NOMO-1 treated with DMSO at 0.1 percent for 48 hours (cell line): Measurements from ENCODE around the gene ZNF283.
"Not testable (repeated sequence)": the region's sequence is repeated elsewhere in the genome, so short reads cannot be mapped to it uniquely, and the experiment has no call there.

Experiments
- DNase-seq: peaks from one replicate; lab custom pipeline; 2025; ENCODE audit not compliant: unreplicated experiment; lab: John Stamatoyannopoulos, UW

ZNF283 gene

GRCh38 chr19:43847884-43848283, 20.8 kb downstream of the ZNF283 start:
- no peak for DNase-seq

DNA sequence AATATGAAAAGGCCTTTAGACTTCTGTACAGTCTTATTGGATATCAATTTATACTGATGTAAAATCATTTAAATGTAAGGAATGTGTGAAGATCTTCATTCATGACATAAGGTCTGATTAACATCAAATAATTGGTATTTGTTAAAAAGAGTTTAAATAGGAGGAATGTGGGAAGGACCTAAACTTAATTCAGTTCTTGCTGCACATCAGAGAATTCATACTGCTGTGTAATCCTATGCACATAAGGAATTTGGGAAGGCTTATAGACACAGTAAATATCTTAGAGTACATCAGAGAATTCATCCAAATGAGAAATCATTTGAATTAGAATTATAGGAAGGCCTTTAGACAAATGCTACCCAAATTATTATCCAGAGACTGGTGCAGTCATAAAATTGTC, 21.7 kb downstream of the ZNF283 start:
- no peak for DNase-seq

DNA sequence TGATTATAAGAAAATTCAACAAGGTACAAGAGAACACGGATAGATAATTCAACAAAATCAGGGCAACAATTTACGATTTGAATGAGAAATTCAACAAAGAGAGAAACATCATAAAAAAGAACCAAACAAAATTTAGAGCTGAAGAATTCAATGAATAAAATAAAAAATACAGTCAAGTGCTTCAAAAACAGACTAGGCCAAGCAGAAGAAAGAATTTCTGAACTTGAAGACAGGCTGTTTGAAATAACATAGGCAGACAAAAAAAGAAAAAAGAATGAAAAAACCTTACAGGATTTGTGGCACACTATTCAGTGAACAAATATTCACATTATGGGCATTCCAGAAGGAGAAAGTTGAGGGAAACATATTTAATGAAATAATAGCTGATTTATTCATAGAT, 31.1 kb downstream of the ZNF283 start:
- DNase-seq = no peak

DNA sequence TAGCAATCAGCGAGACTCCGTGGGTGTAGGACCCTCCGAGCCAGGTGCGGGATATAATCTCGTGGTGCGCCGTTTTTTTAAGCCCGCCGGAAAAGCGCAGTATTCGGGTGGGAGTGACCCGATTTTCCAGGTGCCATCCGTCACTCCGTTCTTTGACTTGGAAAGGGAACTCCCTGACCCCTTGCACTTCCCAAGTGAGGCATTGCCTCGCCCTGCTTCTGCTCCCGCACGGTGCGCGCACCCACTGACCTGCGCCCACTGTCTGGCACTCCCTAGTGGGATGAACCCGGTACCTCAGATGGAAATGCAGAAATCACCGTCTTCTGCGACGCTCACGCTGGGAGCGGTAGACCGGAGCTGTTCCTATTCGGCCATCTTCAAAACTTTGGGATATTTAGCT, 39.8 kb downstream of the ZNF283 start:
- not testable (repeated sequence) for DNase-seq

- DNase-seq = no peak
Measured at GRCh38 chr19:43872547-43873336, 45.6 kb downstream of the ZNF283 start.

- DNase-seq = no peak
Measured at GRCh38 chr19:43880483-43880882, 53.4 kb downstream of the ZNF283 start.

DNA sequence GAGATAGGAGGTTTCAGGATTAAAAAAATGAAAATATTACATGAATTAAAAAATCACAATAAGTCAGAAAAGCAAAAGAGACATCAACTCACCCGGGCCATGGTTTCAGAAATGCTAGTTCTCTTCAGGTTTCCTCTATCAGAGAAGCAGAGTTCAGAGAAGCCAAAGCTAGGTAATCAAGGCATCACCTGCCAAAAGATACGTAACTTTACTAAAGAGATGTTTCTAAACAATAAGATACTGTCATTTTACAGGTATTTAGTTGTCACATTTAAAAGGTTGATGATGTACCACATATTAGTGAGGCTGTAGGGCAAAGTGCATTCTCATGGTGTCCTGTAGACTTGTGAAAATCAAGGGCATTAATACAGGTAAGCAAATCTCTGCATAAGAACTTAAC, 56.7 kb downstream of the ZNF283 start, which contains the start of gene ZNF404:
Gene ZNF404, minus strand, starts transcription at position 101 of the 400 bp plus-strand sequence.
- DNase-seq = no peak

GRCh38 chr19:43895727-43896308, 68.7 kb downstream of the ZNF283 start:
- DNase-seq = no peak
